Testis (tissue), 2 donors: ENCODE results near the gene EP400.

Experiments
- CTCF ChIP-seq, 3 experiments: fragments of 450-650 bp in 2 of 3; fragments of 200-600 bp in 1 of 3; sonication (generic) in 1 of 3; IDR thresholded peaks; one replicate each; pipeline ENCODE4 v1.5.1; 2016 to 2019; ENCODE audit warnings: antibody characterized with exemption in 3 of 3, mild to moderate bottlenecking in 2 of 3, moderate library complexity in 1 of 3
- POLR2A ChIP-seq: fragments of 450-650 bp; IDR thresholded peaks from one replicate; pipeline ENCODE4 v1.6.1; 2017; ENCODE audit warnings: antibody characterized with exemption, mild to moderate bottlenecking, moderate library complexity

- TF ChIP-seq CTCF (IDR thresholded peaks at IDR 0.05) (no peak), POLR2A (no peak)
Measured at GRCh38 chr12:132036063-132036683, 86.4 kb downstream of the EP400 start.
